Neural progenitor cell (in vitro differentiated cells): ENCODE results near the gene SHANK3.

Experiments used
- CTCF ChIP-seq: fragments of 200-600 bp; sonication (generic); IDR thresholded peaks from 2 replicates; pipeline ENCODE4 v1.5.1; 2017; ENCODE audit warnings: antibody characterized with exemption, mild to moderate bottlenecking
- EZH2 ChIP-seq: fragments of 200-600 bp; sonication (generic); IDR thresholded peaks from 2 replicates; pipeline ENCODE4 v1.6.1; 2017; ENCODE audit warnings: antibody characterized with exemption, mild to moderate bottlenecking, moderate library complexity
- EZH2phosphoT487 ChIP-seq: fragments of 200-600 bp; sonication (generic); IDR thresholded peaks from 2 replicates; pipeline ENCODE4 v1.6.1; 2017; ENCODE audit warnings: antibody characterized with exemption

GRCh38 chr22:50678218-50678650 is 5.6 kb downstream of the SHANK3 start:
- TF ChIP-seq CTCF (no peak), EZH2 (no peak), EZH2phosphoT487 (no peak)
